ENCODE results near the gene CRB1. TPM values are rescaled to one million over a fixed set of nuclear protein-coding genes. Genes with fewer than 3 reads are reported as not detected.

CRB1 gene
- total RNA-seq, 1 donor from 2014 or later: not detected

GRCh38 chr1:197422993-197423392, 154.9 kb downstream of the CRB1 start:
- H3K4me3 ChIP-seq (ENCODE audit: insufficient read depth, low read depth, low read length): no peak overlapping the region
- H4K20me1 ChIP-seq (ENCODE audit: insufficient read depth, low read length): no peaks in the 10 kb centered on the region
- H3K4me1 Mint-ChIP-seq (ENCODE audit: low read depth, unreplicated experiment): no peaks in the 10 kb centered on the region
- H3K9me3 ChIP-seq (ENCODE audit: insufficient read depth, low read depth, low read length): no peaks in the 10 kb centered on the region
- no peak overlapping the region for H2AFZ ChIP-seq (ENCODE audit: low read depth, low read length)
- H3K36me3 Mint-ChIP-seq (ENCODE audit: low read depth, unreplicated experiment): no peaks in the 10 kb centered on the region
- no peaks in the 10 kb centered on the region for H3K4me1 ChIP-seq (ENCODE audit: insufficient read depth, low read length)
- H3K4me3 Mint-ChIP-seq (ENCODE audit: unreplicated experiment): no peak overlapping the region
- no peaks in the 10 kb centered on the region for H3K9me3 Mint-ChIP-seq (ENCODE audit: unreplicated experiment)
- H3K4me2 ChIP-seq (ENCODE audit: low read length): no peak overlapping the region
- no peak for TF ChIP-seq EZH2 (IDR thresholded peaks at IDR 0.05; ENCODE audit: insufficient read depth, low read length)
- TF ChIP-seq CTCF (IDR thresholded peaks at IDR 0.05; ENCODE audit: insufficient read depth, low read depth, low read length): no peak
- no peak overlapping the region for H3K27ac Mint-ChIP-seq (ENCODE audit: unreplicated experiment)
- FAIRE-seq: no peak
- no peaks in the 10 kb centered on the region for H3K27me3 ChIP-seq (ENCODE audit: insufficient read depth, low read length)
- H3K27me3 Mint-ChIP-seq (ENCODE audit: low read depth, unreplicated experiment): no peaks in the 10 kb centered on the region
- no peak overlapping the region for H3K27ac ChIP-seq (ENCODE audit: low read depth, low read length)
- DNase-seq (ENCODE audit: low read depth): peak; percentile 34
- no peak overlapping the region for H3K9ac ChIP-seq (ENCODE audit: low read length)
- H3K79me2 ChIP-seq (ENCODE audit: insufficient read depth, low read length): no peaks in the 10 kb centered on the region
- H3K36me3 ChIP-seq (ENCODE audit: insufficient read depth, low read length): no peaks in the 10 kb centered on the region

- no peak overlapping the region for H3K4me3 ChIP-seq (ENCODE audit: insufficient read depth, low read depth, low read length)
- no peaks in the 10 kb centered on the region for H3K27me3 Mint-ChIP-seq (ENCODE audit: low read depth, unreplicated experiment)
- no peaks in the 10 kb centered on the region for H3K4me1 Mint-ChIP-seq (ENCODE audit: low read depth, unreplicated experiment)
- H2AFZ ChIP-seq (ENCODE audit: low read depth, low read length): no peak overlapping the region
- FAIRE-seq (no peak), DNase-seq (ENCODE audit: low read depth) (no peak)
- H3K9me3 Mint-ChIP-seq (ENCODE audit: unreplicated experiment): no peaks in the 10 kb centered on the region
- H3K79me2 ChIP-seq (ENCODE audit: insufficient read depth, low read length): no peaks in the 10 kb centered on the region
- no peak overlapping the region for H3K4me2 ChIP-seq (ENCODE audit: low read length)
- no peak overlapping the region for H3K9ac ChIP-seq (ENCODE audit: low read length)
- TF ChIP-seq EZH2 (IDR thresholded peaks at IDR 0.05; ENCODE audit: insufficient read depth, low read length) (no peak), CTCF (IDR thresholded peaks at IDR 0.05; ENCODE audit: insufficient read depth, low read depth, low read length) (no peak)
- H3K36me3 ChIP-seq (ENCODE audit: insufficient read depth, low read length): no peaks in the 10 kb centered on the region
- no peaks in the 10 kb centered on the region for H3K36me3 Mint-ChIP-seq (ENCODE audit: low read depth, unreplicated experiment)
- no peak overlapping the region for H3K27ac ChIP-seq (ENCODE audit: low read depth, low read length)
- H3K9me3 ChIP-seq (ENCODE audit: insufficient read depth, low read depth, low read length): no peaks in the 10 kb centered on the region
- H4K20me1 ChIP-seq (ENCODE audit: insufficient read depth, low read length): no peaks in the 10 kb centered on the region
- no peaks in the 10 kb centered on the region for H3K27me3 ChIP-seq (ENCODE audit: insufficient read depth, low read length)
- no peak overlapping the region for H3K27ac Mint-ChIP-seq (ENCODE audit: unreplicated experiment)
- H3K4me1 ChIP-seq (ENCODE audit: insufficient read depth, low read length): no peaks in the 10 kb centered on the region
- no peak overlapping the region for H3K4me3 Mint-ChIP-seq (ENCODE audit: unreplicated experiment)
These were observed 156.3 kb downstream of the CRB1 start for GRCh38 chr1:197424380-197424779.

- Mint-ChIP-seq H3K27me3 (ENCODE audit: low read depth, unreplicated experiment) (no peaks in the 10 kb centered on the region), H3K4me3 (ENCODE audit: unreplicated experiment) (no peak overlapping the region), H3K9me3 (ENCODE audit: unreplicated experiment) (no peaks in the 10 kb centered on the region), H3K36me3 (ENCODE audit: low read depth, unreplicated experiment) (no peaks in the 10 kb centered on the region), H3K27ac (ENCODE audit: unreplicated experiment) (peak overlapping the region; percentile 16), H3K4me1 (ENCODE audit: low read depth, unreplicated experiment) (no peaks in the 10 kb centered on the region)
- no peaks in the 10 kb centered on the region for H3K9me3 ChIP-seq (ENCODE audit: insufficient read depth, low read depth, low read length)
- no peak overlapping the region for H2AFZ ChIP-seq (ENCODE audit: low read depth, low read length)
- H3K79me2 ChIP-seq (ENCODE audit: insufficient read depth, low read length): no peaks in the 10 kb centered on the region
- TF ChIP-seq CTCF (IDR thresholded peaks at IDR 0.05; ENCODE audit: insufficient read depth, low read depth, low read length) (no peak), EZH2 (IDR thresholded peaks at IDR 0.05; ENCODE audit: insufficient read depth, low read length) (no peak)
- no peaks in the 10 kb centered on the region for H3K36me3 ChIP-seq (ENCODE audit: insufficient read depth, low read length)
- H4K20me1 ChIP-seq (ENCODE audit: insufficient read depth, low read length): no peaks in the 10 kb centered on the region
- H3K9ac ChIP-seq (ENCODE audit: low read length): no peak overlapping the region
- no peaks in the 10 kb centered on the region for H3K27me3 ChIP-seq (ENCODE audit: insufficient read depth, low read length)
- FAIRE-seq (no peak), DNase-seq (ENCODE audit: low read depth) (no peak)
- no peak overlapping the region for H3K4me2 ChIP-seq (ENCODE audit: low read length)
- H3K4me1 ChIP-seq (ENCODE audit: insufficient read depth, low read length): no peaks in the 10 kb centered on the region
- no peak overlapping the region for H3K27ac ChIP-seq (ENCODE audit: low read depth, low read length)
- H3K4me3 ChIP-seq (ENCODE audit: insufficient read depth, low read depth, low read length): no peak overlapping the region
These were observed 161.3 kb downstream of the CRB1 start for GRCh38 chr1:197429372-197429771.

Data from astrocyte (in vitro differentiated cells and primary cell).